ENCODE data around the gene IGF1R. TPM values are rescaled to one million over a fixed set of nuclear protein-coding genes. Genes with fewer than 3 reads are reported as not detected.
A peak's percentile ranks its signal among the peaks of the same experiment; 100 is the strongest.

IGF1R gene
- polyA plus RNA-seq, 1 experiment = 21.6 TPM

DNA sequence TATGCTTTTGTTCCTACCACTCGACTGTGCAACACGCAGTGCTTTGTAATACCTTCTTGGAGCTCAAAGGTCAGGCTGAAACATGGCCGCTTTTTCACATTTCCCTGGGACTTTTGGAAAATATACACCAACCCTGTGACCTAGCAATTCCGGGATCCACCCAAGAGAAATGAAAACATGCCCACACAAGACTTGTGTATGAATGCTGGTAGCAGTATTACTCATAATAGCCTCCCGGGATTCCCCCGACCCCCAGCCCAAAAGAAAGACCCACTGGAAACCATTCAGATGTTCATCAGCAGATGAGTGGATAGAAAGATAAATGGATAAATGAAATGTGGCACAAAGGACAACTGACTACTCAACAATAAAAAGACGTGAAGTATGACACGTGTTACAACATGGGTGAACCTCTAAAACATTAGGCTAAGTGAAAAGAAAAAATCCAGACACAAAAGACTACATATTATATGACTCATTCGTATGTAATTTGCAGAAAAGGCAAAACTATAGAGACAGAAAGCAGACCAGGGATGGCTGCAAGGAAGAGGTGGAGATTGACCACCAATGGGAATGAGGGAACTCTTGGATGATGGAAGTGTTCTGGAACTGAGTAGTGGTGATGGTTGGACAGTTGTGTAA, 255.2 kb downstream of the IGF1R start:
- POLR2A ChIA-PET = interaction anchor here (0.7 kb wide), 1 partner anchor 14 kb away, joined by 6 read pairs; no protein-coding TSS in a partner anchor
- Histone ChIP-seq H3K27ac (ENCODE audit: low read depth, low read length) (peak overlapping the region; percentile 66), H3K9me3 (ENCODE audit: control insufficient read depth, insufficient read depth, low read length) (no peaks in the 10 kb centered on the region; the same call in 1 of the 2 replicates), H3K27me3 (ENCODE audit: control insufficient read depth, insufficient read depth, low read length) (no peaks in the 10 kb centered on the region), H3K4me3 (ENCODE audit: low read depth, low read length) (no peak overlapping the region)
- CTCF ChIA-PET = interaction anchor here (0.6 to 3.1 kb wide), 11 partner anchors 9 to 384 kb away, joined by 3 to 16 read pairs (median 4); no protein-coding TSS in a partner anchor
- no peak for DNase-seq (ENCODE audit: low read depth, low spot score)
- TF ChIP-seq, protein P1, sequence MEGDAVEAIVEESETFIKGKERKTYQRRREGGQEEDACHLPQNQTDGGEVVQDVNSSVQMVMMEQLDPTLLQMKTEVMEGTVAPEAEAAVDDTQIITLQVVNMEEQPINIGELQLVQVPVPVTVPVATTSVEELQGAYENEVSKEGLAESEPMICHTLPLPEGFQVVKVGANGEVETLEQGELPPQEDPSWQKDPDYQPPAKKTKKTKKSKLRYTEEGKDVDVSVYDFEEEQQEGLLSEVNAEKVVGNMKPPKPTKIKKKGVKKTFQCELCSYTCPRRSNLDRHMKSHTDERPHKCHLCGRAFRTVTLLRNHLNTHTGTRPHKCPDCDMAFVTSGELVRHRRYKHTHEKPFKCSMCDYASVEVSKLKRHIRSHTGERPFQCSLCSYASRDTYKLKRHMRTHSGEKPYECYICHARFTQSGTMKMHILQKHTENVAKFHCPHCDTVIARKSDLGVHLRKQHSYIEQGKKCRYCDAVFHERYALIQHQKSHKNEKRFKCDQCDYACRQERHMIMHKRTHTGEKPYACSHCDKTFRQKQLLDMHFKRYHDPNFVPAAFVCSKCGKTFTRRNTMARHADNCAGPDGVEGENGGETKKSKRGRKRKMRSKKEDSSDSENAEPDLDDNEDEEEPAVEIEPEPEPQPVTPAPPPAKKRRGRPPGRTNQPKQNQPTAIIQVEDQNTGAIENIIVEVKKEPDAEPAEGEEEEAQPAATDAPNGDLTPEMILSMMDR (IDR thresholded peaks at IDR 0.05; ENCODE audit: low read depth, low read length) = no peak

GRCh38 chr15:98904544-98904943, 256.2 kb downstream of the IGF1R start:
- H3K27ac ChIP-seq (ENCODE audit: low read depth, low read length) = no peak overlapping the region
- DNase-seq (ENCODE audit: low read depth, low spot score) = peak; percentile 39
- H3K27me3 ChIP-seq (ENCODE audit: control insufficient read depth, insufficient read depth, low read length) = no peaks in the 10 kb centered on the region
- POLR2A ChIA-PET = interaction anchor here (0.7 kb wide), 1 partner anchor 15 kb away, joined by 6 read pairs; no protein-coding TSS in a partner anchor
- CTCF ChIA-PET = interaction anchor here (0.6 to 3.1 kb wide), 15 partner anchors 9 to 461 kb away, joined by 3 to 16 read pairs (median 3); no protein-coding TSS in a partner anchor
- H3K9me3 ChIP-seq (ENCODE audit: control insufficient read depth, insufficient read depth, low read length) = no peaks in the 10 kb centered on the region; the same call in 1 of the 2 replicates
- H3K4me3 ChIP-seq (ENCODE audit: low read depth, low read length) = no peak overlapping the region
- TF ChIP-seq, protein P1 (IDR thresholded peaks at IDR 0.05; ENCODE audit: low read depth, low read length) = peak; percentile 78

- TF ChIP-seq, protein P1 (IDR thresholded peaks at IDR 0.05; ENCODE audit: low read depth, low read length) = no peak
- no peak overlapping the region for H3K27ac ChIP-seq (ENCODE audit: low read depth, low read length)
- H3K9me3 ChIP-seq (ENCODE audit: control insufficient read depth, insufficient read depth, low read length) = no peaks in the 10 kb centered on the region; the same call in 1 of the 2 replicates
- no peak overlapping the region for H3K4me3 ChIP-seq (ENCODE audit: low read depth, low read length)
- no peaks in the 10 kb centered on the region for H3K27me3 ChIP-seq (ENCODE audit: control insufficient read depth, insufficient read depth, low read length)
- DNase-seq (ENCODE audit: low read depth, low spot score) = no peak
- POLR2A ChIA-PET = no interaction called here
- CTCF ChIA-PET = interaction anchor here (0.6 to 3.1 kb wide), 7 partner anchors 11 to 387 kb away, joined by 3 to 16 read pairs (median 3); no protein-coding TSS in a partner anchor
Observed at GRCh38 chr15:98905963-98906711, 257.8 kb downstream of the IGF1R start.

GRCh38 chr15:98906712-98907083, 258.4 kb downstream of the IGF1R start:
- DNase-seq (ENCODE audit: low read depth, low spot score) = no peak
- no peak overlapping the region for H3K4me3 ChIP-seq (ENCODE audit: low read depth, low read length)
- CTCF ChIA-PET = interaction anchor here (0.6 to 1.6 kb wide), 3 partner anchors 247 to 388 kb away, joined by 3 read pairs; no protein-coding TSS in a partner anchor
- H3K27me3 ChIP-seq (ENCODE audit: control insufficient read depth, insufficient read depth, low read length) = no peaks in the 10 kb centered on the region
- H3K9me3 ChIP-seq (ENCODE audit: control insufficient read depth, insufficient read depth, low read length) = no peaks in the 10 kb centered on the region; the same call in 1 of the 2 replicates
- POLR2A ChIA-PET = no interaction called here
- TF ChIP-seq, protein P1 (IDR thresholded peaks at IDR 0.05; ENCODE audit: low read depth, low read length) = no peak
- H3K27ac ChIP-seq (ENCODE audit: low read depth, low read length) = peak overlapping the region; percentile 21

Measured in AG04450 (cell line).